H1 (cell line): ENCODE measurements around the gene SIK3. TPM values are rescaled to one million over a fixed set of nuclear protein-coding genes. Genes with fewer than 3 reads are reported as not detected.
A peak's percentile ranks its signal among the peaks of the same experiment; 100 is the strongest.

Experiments used
- ASH2L ChIP-seq: fragments of 200-600, 300-600 bp; sonication (generic); IDR thresholded peaks from one replicate; pipeline ENCODE4 v1.7.1; 2017; ENCODE audit warnings: low read length
- CREB1 ChIP-seq: IDR thresholded peaks from 2 replicates; pipeline ENCODE4 v1.6.1; 2012; ENCODE audit warnings: inconsistent platforms
- CTBP2 ChIP-seq: IDR thresholded peaks from 2 replicates; pipeline ENCODE4 v1.7.0; 2011; ENCODE audit warnings: borderline replicate concordance, mild to moderate bottlenecking, moderate library complexity, mixed read lengths, low read length; ENCODE audit not compliant: insufficient read depth, insufficient read length
- E2F6 ChIP-seq: IDR thresholded peaks from 2 replicates; pipeline ENCODE4 v1.6.1; 2012; ENCODE audit warnings: inconsistent platforms
- HDAC2 ChIP-seq, 2 experiments: fragments of 300-600 bp in 1 of 2; sonication (generic) in 1 of 2; IDR thresholded peaks; 2 replicates each; pipeline ENCODE4 v1.6.1; 2011 to 2012; ENCODE audit warnings: low read depth in 2 of 2, low read length in 2 of 2, mild to moderate bottlenecking in 2 of 2, moderate library complexity in 2 of 2, borderline replicate concordance in 1 of 2, inconsistent platforms in 1 of 2
- KDM1A ChIP-seq: fragments of 200-600, 300-600 bp; sonication (generic); IDR thresholded peaks from 2 replicates; pipeline ENCODE4 v1.7.1; 2016; ENCODE audit warnings: mild to moderate bottlenecking, low read length, borderline replicate concordance
- MAFK ChIP-seq: IDR thresholded peaks from 2 replicates; pipeline ENCODE4 v1.6.1; 2012; ENCODE audit warnings: low read depth, mild to moderate bottlenecking, improper control_type of control experiment, low read length
- MAX ChIP-seq: IDR thresholded peaks from 2 replicates; pipeline ENCODE4 v1.6.1; 2012; ENCODE audit warnings: inconsistent platforms
- NRF1 ChIP-seq: IDR thresholded peaks from 2 replicates; pipeline ENCODE4 v1.6.1; 2011; ENCODE audit warnings: mild to moderate bottlenecking, low read depth, low read length, improper control_type of control experiment
- PHF8 ChIP-seq: fragments of 200-600 bp; sonication (generic); conservative IDR thresholded peaks from 2 replicates; pipeline ENCODE4 v1.7.1; 2012; ENCODE audit warnings: low read depth, mild to moderate bottlenecking, inconsistent platforms, low read length, moderate library complexity
- POLR2AphosphoS5 ChIP-seq: IDR thresholded peaks from 2 replicates; pipeline ENCODE4 v1.6.1; 2011; ENCODE audit warnings: low read depth, low read length
- RBBP5 ChIP-seq: IDR thresholded peaks from 2 replicates; pipeline ENCODE4 v1.7.1; 2012; ENCODE audit warnings: low read depth, mild to moderate bottlenecking, inconsistent platforms, low read length, moderate library complexity, borderline replicate concordance
- SP2 ChIP-seq: IDR thresholded peaks from 2 replicates; pipeline ENCODE4 v1.6.1; 2012; ENCODE audit warnings: mild to moderate bottlenecking, low read length, inconsistent platforms
- polyA plus RNA-seq, 7 experiments: library from polyadenylated mRNA; depleted of rRNA in 3 of 7; stranded (reverse) in 5 of 7; unstranded in 2 of 7; fragments of >200 nt in 5 of 7; fragments of 200-250 nt in 2 of 7; gene quantifications; 1 replicate in 5 of 7; 2 replicates in 1 of 7; 4 replicates in 1 of 7; pipeline versions ENCODE4 v1.2.1 to v1.2.3, GENCODE V29; 2011 to 2013; ENCODE audit warnings: missing spikeins in 2 of 7, mixed read lengths in 2 of 7
- total RNA-seq: library from RNA; stranded (reverse); fragmentation: NEBNext Ultra II Directional; extraction: Animal tissue kit (Norgen Biotek cat#: 25700); gene quantifications from 2 replicates; pipeline ENCODE4 v1.2.1, GENCODE V29; 2021

Gene SIK3
- total and polyA plus RNA-seq, 2 of the 8 experiments (the other 6 are each of a cell fraction or from before 2014, with no cell fraction given) = 19.9 to 32.1 TPM

GRCh38 chr11:116835791-116836631, 262.2 kb downstream of the SIK3 start (continued):
- TF ChIP-seq KDM1A (0 out of 2 replicates have a peak, but pooled peaks have one; percentile 18), HDAC2 (IDR thresholded peaks at IDR 0.05; ENCODE audit: borderline replicate concordance in 1 of 2, low read depth in 2 of 2, low read length in 2 of 2) (peak in 1 of 2 experiments; percentile 85; a peak in 1 of 4 replicates), SP2 (no peak), MAFK (no peak), CREB1 (no peak), PHF8 (peak; percentile 59), CTBP2 (peak; percentile 91), ASH2L (peak; percentile 88), NRF1 (peak; percentile 45; the same call in 1 of the 2 replicates), POLR2AphosphoS5 (peak; percentile 63), MAX (peak; percentile 87; the same call in 1 of the 2 replicates), RBBP5 (0 out of 2 replicates have a peak, but pooled peaks have one; percentile 30), E2F6 (peak; percentile 81)
